GM10266 (cell line): ENCODE results near the gene HIVEP1.
A peak's percentile ranks its signal among the peaks of the same experiment; 100 is the strongest.

Experiments used
- DNase-seq: peaks from one replicate; pipeline ENCODE4 v3.0.0; 2012; ENCODE audit errors: extremely low spot score
- TF ChIP-seq, protein P1 (sequence below): IDR thresholded peaks from 2 replicates; pipeline ENCODE4 v1.5.1; 2012; ENCODE audit warnings: mild to moderate bottlenecking, low read depth; ENCODE audit not compliant: control insufficient read depth, insufficient read depth; ENCODE audit errors: missing control alignments

The HIVEP1 gene

DNA sequence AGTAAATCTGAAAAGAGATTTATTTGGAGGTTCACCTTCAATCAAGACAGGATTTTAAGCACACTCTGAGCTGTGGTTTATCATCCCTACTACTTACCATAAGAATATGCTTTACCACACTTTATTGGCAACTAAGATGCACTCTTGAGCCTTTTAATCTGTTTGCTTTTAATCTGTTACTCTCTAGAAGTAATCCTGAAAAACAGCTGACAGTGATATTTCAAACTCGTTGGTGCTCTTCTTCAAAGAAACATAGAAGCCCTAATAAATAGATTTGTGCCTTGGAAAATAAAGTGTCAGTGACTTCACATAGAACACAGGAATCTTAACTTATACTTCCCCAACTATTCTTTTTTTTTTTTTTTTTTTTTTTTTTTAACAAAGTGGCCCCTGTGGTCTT lies 102.9 kb downstream of the HIVEP1 start:
- DNase-seq: no peak
- TF ChIP-seq, protein P1, sequence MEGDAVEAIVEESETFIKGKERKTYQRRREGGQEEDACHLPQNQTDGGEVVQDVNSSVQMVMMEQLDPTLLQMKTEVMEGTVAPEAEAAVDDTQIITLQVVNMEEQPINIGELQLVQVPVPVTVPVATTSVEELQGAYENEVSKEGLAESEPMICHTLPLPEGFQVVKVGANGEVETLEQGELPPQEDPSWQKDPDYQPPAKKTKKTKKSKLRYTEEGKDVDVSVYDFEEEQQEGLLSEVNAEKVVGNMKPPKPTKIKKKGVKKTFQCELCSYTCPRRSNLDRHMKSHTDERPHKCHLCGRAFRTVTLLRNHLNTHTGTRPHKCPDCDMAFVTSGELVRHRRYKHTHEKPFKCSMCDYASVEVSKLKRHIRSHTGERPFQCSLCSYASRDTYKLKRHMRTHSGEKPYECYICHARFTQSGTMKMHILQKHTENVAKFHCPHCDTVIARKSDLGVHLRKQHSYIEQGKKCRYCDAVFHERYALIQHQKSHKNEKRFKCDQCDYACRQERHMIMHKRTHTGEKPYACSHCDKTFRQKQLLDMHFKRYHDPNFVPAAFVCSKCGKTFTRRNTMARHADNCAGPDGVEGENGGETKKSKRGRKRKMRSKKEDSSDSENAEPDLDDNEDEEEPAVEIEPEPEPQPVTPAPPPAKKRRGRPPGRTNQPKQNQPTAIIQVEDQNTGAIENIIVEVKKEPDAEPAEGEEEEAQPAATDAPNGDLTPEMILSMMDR: no peak

DNA sequence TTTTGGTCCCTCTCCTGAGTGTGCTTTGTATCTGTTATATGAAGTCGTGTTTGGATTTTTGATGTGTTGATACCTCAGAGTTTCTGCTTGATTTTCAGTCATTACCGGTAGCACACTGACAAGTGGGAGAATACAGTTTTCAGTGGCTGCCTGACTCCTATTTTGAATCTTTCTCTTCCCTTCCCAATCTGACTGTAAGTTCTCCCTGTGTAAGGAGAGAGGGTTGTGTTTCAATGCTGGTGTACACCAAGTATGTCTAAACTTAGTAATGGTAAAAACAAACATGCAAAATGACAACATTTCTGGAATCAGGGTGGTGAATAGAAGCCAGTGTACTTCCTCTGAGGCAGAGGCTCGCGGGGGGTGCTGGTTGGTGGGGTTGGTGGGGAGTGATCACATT lies 103.4 kb downstream of the HIVEP1 start:
- DNase-seq: peak; percentile 18
- TF ChIP-seq, protein P1: no peak

DNA sequence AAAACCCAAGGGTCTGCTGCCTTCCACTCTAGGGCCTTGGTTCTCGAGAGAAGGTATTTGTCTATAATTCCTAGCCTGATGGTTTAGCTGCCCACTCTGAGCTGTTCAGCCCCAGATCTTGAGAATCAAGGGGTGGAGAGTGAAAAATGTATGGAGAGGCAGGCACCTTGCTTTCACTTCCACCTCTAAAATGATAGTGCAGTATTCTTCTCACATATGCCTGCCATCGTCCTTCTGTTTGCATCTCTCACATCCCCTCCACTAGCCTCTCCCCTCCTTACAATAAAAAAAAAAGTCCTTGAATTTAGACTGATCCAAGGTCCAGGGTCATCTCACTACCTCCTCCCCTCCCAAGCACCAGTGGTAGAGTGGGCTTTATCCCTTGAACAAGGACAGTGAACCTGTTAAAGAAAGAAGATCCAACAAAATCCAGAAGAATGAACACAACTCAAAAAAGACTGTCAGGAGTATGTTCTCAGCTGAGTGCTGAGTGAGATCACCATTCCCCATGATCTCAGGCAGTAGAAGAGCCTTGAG lies 104.2 kb downstream of the HIVEP1 start:
- TF ChIP-seq, protein P1: no peak
- no peak for DNase-seq

- TF ChIP-seq, protein P1: no peak
- no peak for DNase-seq
Measured at GRCh38 chr6:12116978-12117377, 104.9 kb downstream of the HIVEP1 start.

DNA sequence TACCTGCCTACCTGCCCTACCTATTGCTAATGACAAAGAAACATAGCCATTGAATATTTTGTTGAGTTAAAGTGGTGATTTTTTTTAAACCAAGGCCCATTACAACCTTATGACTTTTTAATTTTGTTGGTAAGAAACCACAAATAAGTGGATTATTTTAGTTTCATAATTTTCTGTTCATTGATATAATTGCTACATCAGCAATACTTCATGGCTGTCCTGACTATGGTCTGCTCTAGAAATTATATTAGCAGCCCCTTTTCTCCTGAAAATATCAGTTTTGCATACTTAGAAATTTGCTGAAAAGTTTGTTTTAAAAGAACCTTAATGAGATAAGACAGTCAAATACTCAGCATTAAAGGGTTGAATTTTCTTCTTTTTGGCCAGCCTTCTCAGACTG lies 106.5 kb downstream of the HIVEP1 start:
- DNase-seq: no peak
- TF ChIP-seq, protein P1: no peak

DNA sequence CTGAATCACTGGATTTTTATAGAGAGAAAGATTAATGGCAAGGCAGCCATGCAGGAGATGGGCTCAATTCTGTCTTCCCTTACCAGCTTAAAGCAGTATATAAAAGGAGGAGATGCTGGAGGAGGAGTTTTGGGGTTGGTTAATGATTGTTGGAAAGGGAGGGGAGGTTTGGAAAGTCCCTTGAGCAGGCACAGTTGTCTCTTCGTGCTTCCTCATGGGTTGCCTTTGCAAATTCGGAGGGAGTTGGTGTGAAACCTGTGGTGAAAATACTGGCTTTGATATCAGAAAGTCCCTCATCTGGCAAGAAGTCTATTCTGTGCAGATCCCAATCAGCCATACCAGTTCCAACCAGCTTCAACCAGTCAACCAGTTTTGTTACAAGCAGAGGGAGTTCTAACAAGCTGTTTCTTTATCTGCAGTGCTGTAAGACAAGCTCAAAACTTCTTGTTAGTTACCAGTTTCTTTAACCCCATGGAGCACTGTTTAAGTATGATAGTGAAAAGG lies 107.0 kb downstream of the HIVEP1 start:
- TF ChIP-seq, protein P1: no peak
- peak; percentile 58 for DNase-seq

- DNase-seq: no peak
- TF ChIP-seq, protein P1: no peak
Measured at GRCh38 chr6:12125396-12125795, 113.3 kb downstream of the HIVEP1 start.
